Measurements from ENCODE around the gene OSM. TPM values are rescaled to one million over a fixed set of nuclear protein-coding genes. Genes with fewer than 3 reads are reported as not detected.

OSM gene
- total RNA-seq, 1 experiment from 2014 or later = not detected

DNA sequence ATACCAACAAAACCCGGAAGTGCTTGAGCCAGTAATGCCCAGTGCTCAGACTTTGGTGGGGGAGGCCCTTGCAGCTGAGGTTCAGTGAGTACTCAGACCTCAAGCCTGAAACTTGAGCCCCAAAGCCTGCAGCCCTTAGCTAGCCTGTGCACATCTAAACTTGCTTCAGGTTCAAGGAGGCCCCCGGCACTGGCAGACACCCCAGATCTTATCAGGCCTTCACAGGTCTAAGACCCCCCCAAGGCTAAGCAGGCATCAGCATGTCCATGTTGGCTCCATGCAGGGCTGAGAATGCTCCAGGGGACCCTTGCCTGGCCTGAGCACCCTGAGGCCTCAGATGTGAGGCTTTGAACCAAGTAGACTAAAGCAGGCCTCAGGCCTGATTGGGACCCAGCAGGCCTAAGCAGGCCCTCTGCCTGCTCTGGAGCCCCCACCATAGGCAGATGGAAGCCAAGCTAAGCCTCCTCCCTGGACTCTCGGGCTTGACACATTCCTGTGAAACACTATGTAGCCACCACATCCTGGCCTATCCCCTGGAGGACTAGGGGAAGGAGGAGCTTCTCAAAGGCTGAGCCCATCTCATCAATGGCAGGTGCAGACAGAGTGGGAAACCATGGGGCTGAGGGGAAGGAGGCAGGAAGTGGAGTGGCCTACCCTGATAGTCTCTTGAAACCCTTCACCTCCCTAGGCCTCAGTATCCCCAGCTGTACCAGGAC, 23.8 kb upstream of the OSM start:
- Mint-ChIP-seq H3K4me1 (ENCODE audit: low read depth, unreplicated experiment) (peaks cover 10% of the 10 kb centered on the region), H3K4me3 (ENCODE audit: low read depth, unreplicated experiment) (peak overlapping the region; percentile 77), H3K27ac (ENCODE audit: unreplicated experiment) (peak overlapping the region; percentile 68), H3K27me3 (ENCODE audit: unreplicated experiment) (no peaks in the 10 kb centered on the region), H3K9me3 (ENCODE audit: low read depth, unreplicated experiment) (no peaks in the 10 kb centered on the region), H3K36me3 (ENCODE audit: insufficient read depth, unreplicated experiment) (peaks cover 58% of the 10 kb centered on the region)
- intact Hi-C loops (cut with micrococcal nuclease; ENCODE audit: unreplicated experiment) = no loop called here
- no peak for DNase-seq
- CTCF ChIA-PET = interaction anchor here (0.6 to 3.5 kb wide), 4 partner anchors 8 to 37 kb away, joined by 3 to 65 read pairs (median 24); partner anchors contain the start of gene TBC1D10A
- no TSS peak for BruUV-seq (replicated peaks)
- TF ChIP-seq CTCF (IDR thresholded peaks at IDR 0.05; ENCODE audit: unreplicated experiment) = no peak

DNA sequence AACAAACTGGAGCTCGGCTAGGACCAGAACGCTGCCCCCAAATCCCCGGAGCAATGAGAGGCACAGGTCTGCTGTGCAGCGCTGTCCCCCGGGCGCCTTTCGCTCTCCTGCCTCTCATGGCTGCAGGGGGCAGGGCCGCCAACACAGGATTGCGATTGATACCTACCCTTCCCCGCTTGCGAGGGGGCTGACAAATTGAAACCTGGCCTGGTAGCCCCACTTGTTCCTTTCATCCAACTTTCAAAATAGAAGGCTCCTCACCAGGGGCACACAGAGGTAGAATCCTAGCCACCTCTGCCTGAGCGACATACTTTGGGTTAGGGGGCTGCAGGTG, 23.3 kb upstream of the OSM start:
- CTCF ChIA-PET = interaction anchor here (0.6 to 3.5 kb wide), 5 partner anchors 8 to 38 kb away, joined by 3 to 65 read pairs (median 4); partner anchors contain the start of gene TBC1D10A
- Mint-ChIP-seq H3K27ac (ENCODE audit: unreplicated experiment) (peak overlapping the region; percentile 68), H3K27me3 (ENCODE audit: unreplicated experiment) (no peaks in the 10 kb centered on the region), H3K36me3 (ENCODE audit: insufficient read depth, unreplicated experiment) (peaks cover 61% of the 10 kb centered on the region), H3K9me3 (ENCODE audit: low read depth, unreplicated experiment) (no peaks in the 10 kb centered on the region), H3K4me1 (ENCODE audit: low read depth, unreplicated experiment) (peaks cover 10% of the 10 kb centered on the region), H3K4me3 (ENCODE audit: low read depth, unreplicated experiment) (peak overlapping the region; percentile 77)
- no peak for TF ChIP-seq CTCF (IDR thresholded peaks at IDR 0.05; ENCODE audit: unreplicated experiment)
- no TSS peak for BruUV-seq (replicated peaks)
- intact Hi-C loops (cut with micrococcal nuclease; ENCODE audit: unreplicated experiment) = loop anchor here (1.0 kb wide), 1 partner anchor 37 kb away; no protein-coding TSS in a partner anchor
- no peak for DNase-seq

DNA sequence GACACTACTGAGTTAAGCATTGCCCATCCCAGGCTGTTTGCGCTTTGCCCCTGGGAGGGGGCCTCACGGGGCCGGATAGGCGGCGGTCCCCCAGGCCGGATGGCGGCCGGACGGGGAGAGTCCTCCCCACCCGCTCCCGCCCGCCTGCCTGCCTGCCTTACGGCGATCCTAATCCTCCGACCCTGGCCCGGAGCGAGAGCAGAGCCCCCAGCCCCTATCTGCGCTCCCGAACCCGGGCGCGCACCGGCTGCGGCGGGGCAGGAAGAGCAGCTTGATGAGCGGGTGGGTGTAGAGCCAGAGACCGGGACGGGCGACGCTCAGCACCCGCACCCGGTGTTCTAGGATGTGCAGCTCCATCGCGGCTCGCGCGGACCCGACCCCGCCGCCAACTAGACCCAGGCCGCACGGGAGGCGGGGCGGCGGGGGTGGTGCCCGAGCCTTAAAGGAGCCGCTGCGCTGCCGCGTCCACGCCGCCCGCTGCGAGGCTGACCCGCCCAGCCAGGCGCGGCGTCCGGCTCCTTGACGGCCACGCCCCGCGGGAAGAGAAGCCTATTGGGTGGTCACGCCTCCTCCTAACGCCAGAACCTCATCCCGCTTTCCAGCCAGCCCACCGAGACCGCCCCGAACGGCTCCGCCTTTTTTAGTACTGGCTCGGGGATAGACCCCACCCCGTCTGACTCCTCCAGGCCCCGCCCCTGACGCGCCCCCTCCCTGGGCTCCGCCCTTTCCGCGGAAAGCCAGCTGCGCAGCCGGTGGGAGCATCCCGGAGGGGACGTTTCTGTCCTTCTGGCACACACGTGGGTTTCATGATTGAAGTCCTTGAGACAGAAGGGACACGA, 22.7 kb upstream of the OSM start, which contains the start of gene CASTOR1:
Gene CASTOR1 (minus strand): TSS at position 365 of the 839 bp plus-strand sequence. CDS start 8 bp downstream, at position 357.
- H3K27ac Mint-ChIP-seq (ENCODE audit: unreplicated experiment) = peak within 1 kb of the TSS; percentile 68
- peak; percentile 99 for DNase-seq
- H3K4me3 Mint-ChIP-seq (ENCODE audit: low read depth, unreplicated experiment) = peak within 1 kb of the TSS; percentile 77
- peaks cover 67% of the 10 kb centered on the region for H3K36me3 Mint-ChIP-seq (ENCODE audit: insufficient read depth, unreplicated experiment)
- CTCF ChIA-PET = interaction anchor here (0.6 to 3.5 kb wide), 10 partner anchors 9 to 170 kb away, joined by 3 to 65 read pairs (median 6); partner anchors contain the start of genes RNF215 and TBC1D10A
- H3K4me1 Mint-ChIP-seq (ENCODE audit: low read depth, unreplicated experiment) = peaks cover 10% of the 10 kb centered on the region
- H3K9me3 Mint-ChIP-seq (ENCODE audit: low read depth, unreplicated experiment) = no peaks in the 10 kb centered on the region
- intact Hi-C loops (cut with micrococcal nuclease; ENCODE audit: unreplicated experiment) = loop anchor here (1.0 kb wide), 1 partner anchor 38 kb away; no protein-coding TSS in a partner anchor
- H3K27me3 Mint-ChIP-seq (ENCODE audit: unreplicated experiment) = no peaks in the 10 kb centered on the region
- no TSS peak for BruUV-seq (replicated peaks)
- no peak for TF ChIP-seq CTCF (IDR thresholded peaks at IDR 0.05; ENCODE audit: unreplicated experiment)

- Mint-ChIP-seq H3K4me3 (ENCODE audit: low read depth, unreplicated experiment) (peak overlapping the region; percentile 77), H3K27ac (ENCODE audit: unreplicated experiment) (peak overlapping the region; percentile 52), H3K27me3 (ENCODE audit: unreplicated experiment) (no peaks in the 10 kb centered on the region), H3K9me3 (ENCODE audit: low read depth, unreplicated experiment) (no peaks in the 10 kb centered on the region), H3K4me1 (ENCODE audit: low read depth, unreplicated experiment) (peaks cover 10% of the 10 kb centered on the region), H3K36me3 (ENCODE audit: insufficient read depth, unreplicated experiment) (peaks cover 73% of the 10 kb centered on the region)
- no peak for DNase-seq
- no peak for TF ChIP-seq CTCF (IDR thresholded peaks at IDR 0.05; ENCODE audit: unreplicated experiment)
- CTCF ChIA-PET = interaction anchor here (0.6 to 3.5 kb wide), 28 partner anchors 10 to 319 kb away, joined by 3 to 65 read pairs (median 4); partner anchors contain the start of genes CCDC157, MTFP1, OSM and RNF215
- intact Hi-C loops (cut with micrococcal nuclease; ENCODE audit: unreplicated experiment) = loop anchor here (1.0 kb wide), 1 partner anchor 39 kb away; no protein-coding TSS in a partner anchor
- BruUV-seq (replicated peaks) = TSS peak; percentile 26
These were observed 21.9 kb upstream of the OSM start for GRCh38 chr22:30288419-30289140.
